Measurements from ENCODE around the gene CPZ.

The CPZ gene

DNA sequence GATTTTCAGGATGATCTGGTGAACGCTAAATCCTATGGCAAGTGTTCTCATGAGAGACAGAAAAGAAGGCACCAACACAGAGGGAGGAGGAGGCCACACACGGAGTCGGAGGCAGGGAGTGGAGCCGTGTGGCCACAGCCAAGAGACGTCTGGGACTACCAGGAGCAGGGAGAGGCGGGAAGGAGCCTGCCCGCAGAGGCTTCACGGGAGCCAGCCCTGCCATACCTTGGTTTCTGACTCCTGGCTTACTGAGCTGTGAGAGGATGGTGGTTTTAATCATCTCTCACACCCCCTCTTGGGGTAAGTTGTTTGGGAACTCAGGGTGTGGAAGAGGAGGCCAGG lies 45.8 kb upstream of the CPZ start:
- ChIA-PET CTCF (interaction anchor here (0.9 to 8.5 kb wide), 10 partner anchors 11 to 85 kb away, joined by 3 to 79 read pairs (median 4); no protein-coding TSS in a partner anchor), POLR2A (no interaction called here)
- DNase-seq (ENCODE audit: extremely low spot score): no peak
- TF ChIP-seq, protein P1, sequence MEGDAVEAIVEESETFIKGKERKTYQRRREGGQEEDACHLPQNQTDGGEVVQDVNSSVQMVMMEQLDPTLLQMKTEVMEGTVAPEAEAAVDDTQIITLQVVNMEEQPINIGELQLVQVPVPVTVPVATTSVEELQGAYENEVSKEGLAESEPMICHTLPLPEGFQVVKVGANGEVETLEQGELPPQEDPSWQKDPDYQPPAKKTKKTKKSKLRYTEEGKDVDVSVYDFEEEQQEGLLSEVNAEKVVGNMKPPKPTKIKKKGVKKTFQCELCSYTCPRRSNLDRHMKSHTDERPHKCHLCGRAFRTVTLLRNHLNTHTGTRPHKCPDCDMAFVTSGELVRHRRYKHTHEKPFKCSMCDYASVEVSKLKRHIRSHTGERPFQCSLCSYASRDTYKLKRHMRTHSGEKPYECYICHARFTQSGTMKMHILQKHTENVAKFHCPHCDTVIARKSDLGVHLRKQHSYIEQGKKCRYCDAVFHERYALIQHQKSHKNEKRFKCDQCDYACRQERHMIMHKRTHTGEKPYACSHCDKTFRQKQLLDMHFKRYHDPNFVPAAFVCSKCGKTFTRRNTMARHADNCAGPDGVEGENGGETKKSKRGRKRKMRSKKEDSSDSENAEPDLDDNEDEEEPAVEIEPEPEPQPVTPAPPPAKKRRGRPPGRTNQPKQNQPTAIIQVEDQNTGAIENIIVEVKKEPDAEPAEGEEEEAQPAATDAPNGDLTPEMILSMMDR (IDR thresholded peaks at IDR 0.05; ENCODE audit: control extremely low read depth, extremely low read depth, low read depth, missing control alignments): no peak

DNA sequence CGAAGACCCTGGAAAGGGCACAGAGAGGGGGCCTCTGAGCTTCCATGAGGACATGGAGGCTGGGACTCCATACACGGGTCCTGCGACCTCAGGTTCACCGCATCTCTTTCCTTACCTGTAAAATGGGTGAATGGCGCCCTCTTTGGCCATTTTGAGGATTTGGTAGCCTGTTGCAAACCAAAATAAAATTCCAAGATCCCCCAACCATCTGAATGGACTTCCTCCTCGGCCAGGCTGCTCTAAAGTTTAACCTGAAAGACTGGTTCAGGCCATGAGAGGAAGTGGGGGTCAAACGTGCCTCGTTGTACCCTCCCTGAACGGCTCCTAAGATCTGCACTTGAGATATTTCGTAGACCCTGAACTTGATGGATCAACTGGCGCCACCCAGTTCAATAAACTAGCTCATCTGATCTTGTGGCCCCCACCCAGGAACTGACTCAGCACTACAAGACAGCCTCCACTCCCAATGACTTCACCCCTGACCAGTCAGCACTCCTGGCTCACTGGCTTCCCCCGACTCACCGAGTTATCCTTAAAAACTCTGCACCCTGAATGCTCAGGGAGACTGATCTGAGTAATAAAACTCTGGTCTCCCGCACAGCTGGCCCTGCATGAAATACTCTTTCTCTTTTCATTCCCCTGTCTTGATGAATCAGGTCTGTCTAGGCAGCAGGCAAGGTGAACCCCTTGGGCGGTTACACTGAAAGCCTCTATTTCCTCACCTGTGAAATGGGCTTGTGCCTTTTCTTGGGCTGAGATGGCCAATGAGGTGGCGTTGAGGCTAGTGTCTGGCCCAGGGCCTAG lies 45.3 kb upstream of the CPZ start:
- DNase-seq (ENCODE audit: extremely low spot score): peak; percentile 67
- CTCF ChIA-PET: interaction anchor here (0.9 to 8.5 kb wide), 10 partner anchors 10 to 86 kb away, joined by 3 to 79 read pairs (median 4); no protein-coding TSS in a partner anchor
- POLR2A ChIA-PET: no interaction called here
- TF ChIP-seq, protein P1 (IDR thresholded peaks at IDR 0.05; ENCODE audit: control extremely low read depth, extremely low read depth, low read depth, missing control alignments): peak; percentile 48

DNA sequence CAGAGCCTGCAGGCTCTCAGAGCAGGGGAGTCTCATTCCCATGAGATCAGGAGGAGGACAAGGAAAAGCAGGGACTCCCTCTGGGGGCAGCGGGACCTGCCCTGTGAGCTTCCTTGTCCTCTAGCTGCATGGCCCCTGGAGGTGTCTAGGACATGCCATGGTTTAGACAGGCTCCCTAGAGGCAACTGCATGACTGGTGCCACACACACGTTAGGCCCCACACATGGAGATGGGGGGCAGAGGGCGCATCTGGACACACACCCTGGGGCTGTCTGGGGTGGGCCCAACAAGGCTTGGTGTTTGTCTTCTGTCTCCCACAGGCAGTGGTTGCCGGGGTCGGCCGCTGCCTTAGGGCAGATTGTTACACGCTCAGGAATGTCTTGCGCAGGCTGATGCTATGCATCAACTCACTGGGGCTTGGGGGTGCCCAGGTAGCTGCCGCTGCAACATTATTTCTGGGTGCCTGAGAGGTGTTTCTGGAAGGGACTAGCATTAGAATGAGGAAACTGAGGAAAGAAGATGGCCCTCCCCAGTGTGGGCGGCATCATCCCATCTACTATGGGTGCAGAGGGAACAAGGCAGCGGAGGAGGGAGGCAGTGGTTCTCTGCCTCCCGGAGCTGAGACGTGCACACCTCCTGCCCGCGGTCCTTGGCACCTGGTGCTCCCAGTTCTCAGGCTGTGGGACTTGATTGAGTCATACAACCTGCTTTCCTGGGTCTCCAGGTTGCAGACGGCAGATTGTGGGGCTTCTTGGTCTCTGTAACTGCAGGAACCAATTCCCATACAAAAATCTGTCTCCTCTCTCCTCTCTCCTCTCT lies 44.4 kb upstream of the CPZ start:
- DNase-seq (ENCODE audit: extremely low spot score): no peak
- TF ChIP-seq, protein P1 (IDR thresholded peaks at IDR 0.05; ENCODE audit: control extremely low read depth, extremely low read depth, low read depth, missing control alignments): no peak
- CTCF ChIA-PET: interaction anchor here (1.1 to 8.5 kb wide), 7 partner anchors 13 to 87 kb away, joined by 3 to 79 read pairs (median 5); no protein-coding TSS in a partner anchor
- POLR2A ChIA-PET: no interaction called here

DNA sequence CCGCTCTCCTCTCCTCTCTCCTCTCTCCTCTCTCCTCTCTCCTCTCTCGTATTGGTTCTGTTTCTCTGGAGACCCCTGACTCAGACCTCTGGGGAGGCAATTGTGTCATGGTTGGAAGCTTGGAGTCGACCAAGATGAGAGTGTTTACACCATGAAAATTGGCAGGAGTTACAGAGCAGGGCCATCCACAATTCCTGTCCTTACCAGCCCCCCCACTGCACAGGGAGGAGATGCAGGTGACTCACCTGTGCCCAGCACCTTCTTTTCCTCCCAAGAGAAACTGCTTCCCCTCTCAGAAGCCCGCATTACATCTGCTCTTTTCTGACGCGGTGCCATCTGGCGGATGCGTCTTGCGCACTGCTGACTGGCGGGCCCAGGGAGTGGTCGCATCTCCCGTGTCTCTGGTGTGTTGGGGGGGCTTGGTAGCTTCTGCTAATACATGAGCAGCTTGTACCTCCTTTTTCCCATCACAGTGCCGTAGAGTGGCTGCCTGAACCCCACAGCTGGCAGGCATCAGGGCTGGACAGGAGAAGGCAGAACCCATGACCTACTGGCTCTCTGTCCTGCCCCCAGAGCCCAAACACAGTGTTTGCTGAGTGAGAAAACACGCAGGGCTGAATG lies 43.7 kb upstream of the CPZ start:
- CTCF ChIA-PET: interaction anchor here (8.5 kb wide), 1 partner anchor 80 kb away, joined by 79 read pairs; no protein-coding TSS in a partner anchor
- POLR2A ChIA-PET: no interaction called here
- DNase-seq (ENCODE audit: extremely low spot score): no peak
- TF ChIP-seq, protein P1 (IDR thresholded peaks at IDR 0.05; ENCODE audit: control extremely low read depth, extremely low read depth, low read depth, missing control alignments): no peak

DNA sequence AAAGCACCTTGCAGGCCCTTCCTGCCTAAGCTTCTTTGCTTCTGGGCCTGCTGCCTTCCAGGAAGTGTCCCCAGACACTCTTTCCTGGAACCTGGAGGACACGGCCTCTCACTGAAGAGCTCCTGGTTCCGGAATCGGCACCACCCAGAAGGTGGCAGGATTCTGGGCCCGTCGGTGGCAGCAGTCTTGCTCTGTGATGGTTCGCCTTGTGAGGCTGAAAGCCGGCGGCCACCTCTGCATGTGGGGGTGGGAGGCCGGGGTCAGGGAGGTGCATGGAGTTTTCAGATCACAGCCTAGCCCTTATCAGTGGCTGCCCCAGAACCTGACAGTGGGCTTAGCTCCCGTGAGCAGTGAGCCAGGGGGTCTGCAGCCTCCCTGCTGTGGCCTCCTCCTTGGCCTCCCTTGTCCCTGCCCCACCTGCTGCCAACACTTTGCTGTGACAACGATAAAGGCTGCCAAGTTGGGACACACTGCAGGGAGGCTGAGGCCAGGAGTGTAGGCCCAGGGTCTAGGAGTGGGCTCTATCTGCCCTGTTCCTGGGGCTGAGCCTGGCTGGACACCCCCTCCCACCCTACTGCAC lies 43.1 kb upstream of the CPZ start:
- CTCF ChIA-PET: interaction anchor here (8.5 kb wide), 1 partner anchor 81 kb away, joined by 79 read pairs; no protein-coding TSS in a partner anchor
- TF ChIP-seq, protein P1 (IDR thresholded peaks at IDR 0.05; ENCODE audit: control extremely low read depth, extremely low read depth, low read depth, missing control alignments): no peak
- POLR2A ChIA-PET: no interaction called here
- no peak for DNase-seq (ENCODE audit: extremely low spot score)

DNA sequence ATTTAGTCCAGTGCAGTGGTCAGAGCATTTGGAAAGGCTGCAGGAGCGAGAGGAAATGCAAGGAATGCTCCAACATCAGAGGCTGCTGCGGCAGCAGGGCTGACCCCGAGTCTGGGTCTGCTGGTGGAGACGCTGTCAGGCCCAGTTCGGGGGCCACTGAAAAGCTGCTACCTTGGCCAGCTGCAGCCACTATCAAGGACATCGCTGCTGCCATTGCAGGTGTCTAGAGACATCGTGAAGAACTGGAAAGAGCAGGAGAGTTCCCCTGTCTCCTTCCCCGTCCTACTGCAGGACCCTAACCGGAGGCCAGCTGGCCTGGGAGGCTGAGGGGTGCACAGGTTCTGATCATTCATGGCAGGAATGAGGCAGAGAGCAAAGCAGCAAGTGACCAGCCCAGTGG lies 41.9 kb upstream of the CPZ start:
- ChIA-PET CTCF (interaction anchor here (8.5 kb wide), 1 partner anchor 82 kb away, joined by 79 read pairs; no protein-coding TSS in a partner anchor), POLR2A (no interaction called here)
- TF ChIP-seq, protein P1 (IDR thresholded peaks at IDR 0.05; ENCODE audit: control extremely low read depth, extremely low read depth, low read depth, missing control alignments): no peak
- no peak for DNase-seq (ENCODE audit: extremely low spot score)
